ENCODE measurements around the gene PHLPP1. TPM values are rescaled to one million over a fixed set of nuclear protein-coding genes. Genes with fewer than 3 reads are reported as not detected.
A peak's percentile ranks its signal among the peaks of the same experiment; 100 is the strongest.

Gene PHLPP1
- total and polyA plus RNA-seq, 9 of the 15 experiments (the other 6 are each of a cell fraction or from before 2014, with no cell fraction given), result 0.56 to 9.0 (median 4.5) TPM

DNA sequence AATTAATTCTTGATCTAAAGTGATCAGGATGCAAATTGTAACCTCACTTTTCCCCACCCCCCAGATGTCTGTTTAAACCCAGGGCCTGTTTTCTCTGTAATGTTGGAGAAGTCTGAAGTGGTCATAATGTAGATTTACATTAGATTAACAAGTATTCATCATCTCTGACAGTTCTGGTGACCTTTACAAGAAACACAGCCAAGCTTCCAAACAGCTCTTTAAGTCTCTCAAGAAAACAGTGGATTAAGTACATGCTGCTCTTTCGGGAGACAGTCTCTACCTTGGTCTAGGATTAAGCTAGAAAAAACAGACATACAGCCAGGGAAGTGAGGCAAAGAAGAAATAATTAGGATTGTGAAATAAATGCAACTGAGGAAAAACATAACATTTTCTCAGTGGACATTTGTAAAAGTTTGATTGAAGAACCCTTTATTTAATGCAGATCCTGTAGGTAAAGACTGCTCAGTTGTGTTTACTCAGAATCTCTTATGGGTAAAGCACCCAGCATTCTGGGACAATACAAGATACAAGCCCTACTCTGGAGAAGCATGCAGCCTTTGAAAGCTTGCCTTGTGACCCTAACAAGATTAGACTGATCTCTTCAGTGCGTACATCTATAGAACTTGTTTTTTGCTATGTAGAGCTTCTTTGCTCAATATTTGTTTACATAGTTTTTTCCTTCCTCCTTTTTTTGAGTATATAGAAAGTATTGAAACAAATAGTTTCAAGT lies 203.9 kb downstream of the PHLPP1 start:
- ChIA-PET POLR2A (no interaction called here), CTCF (ENCODE audit: low intra/inter-chr PET ratio) (no interaction called here)
- FAIRE-seq, result no peak
- intact Hi-C loops (cut with micrococcal nuclease) (no loop called here), in situ Hi-C loops (cut with MboI) (no loop called here)
- no peak overlapping the region for H3K27ac ChIP-seq (ENCODE audit: extremely low read depth, low read depth, low read length)
- H3K4me3 ChIP-seq, result no peak overlapping the region
- H3K9me1 ChIP-seq (ENCODE audit: control insufficient read depth, insufficient read depth, low read length), result no peaks in the 10 kb centered on the region
- 52% methylated on average over 2 of the region's 2 CpGs for WGBS (ENCODE audit: insufficient coverage, low coverage, missing lambda C conversion rate)
- H3K27me3 ChIP-seq (ENCODE audit: control insufficient read depth in 2 of 2, insufficient read depth in 2 of 2, low read length in 2 of 2), result no peaks in the 10 kb centered on the region
- H4K20me1 ChIP-seq (replicated peaks; ENCODE audit: control insufficient read depth, insufficient read depth, low read length), result no peaks in the 10 kb centered on the region
- no TSS peak for BruUV-seq (replicated peaks)
- DNase-seq (ENCODE audit: extremely low read depth in 1 of 4, low spot score in 3 of 4), result no peak
- ATAC-seq, result no peak
- TF ChIP-seq ZNF263 (CRISPR knock-in tag; IDR thresholded peaks at IDR 0.05; ENCODE audit: borderline replicate concordance) (no peak), MEIS2 (IDR thresholded peaks at IDR 0.05; ENCODE audit: partially characterized antibody) (peak; percentile 59), NCOR1 (IDR thresholded peaks at IDR 0.05) (no peak), TBL1XR1 (IDR thresholded peaks at IDR 0.05; ENCODE audit: low read length in 2 of 2) (no peak)
- TF ChIP-seq, protein P1, sequence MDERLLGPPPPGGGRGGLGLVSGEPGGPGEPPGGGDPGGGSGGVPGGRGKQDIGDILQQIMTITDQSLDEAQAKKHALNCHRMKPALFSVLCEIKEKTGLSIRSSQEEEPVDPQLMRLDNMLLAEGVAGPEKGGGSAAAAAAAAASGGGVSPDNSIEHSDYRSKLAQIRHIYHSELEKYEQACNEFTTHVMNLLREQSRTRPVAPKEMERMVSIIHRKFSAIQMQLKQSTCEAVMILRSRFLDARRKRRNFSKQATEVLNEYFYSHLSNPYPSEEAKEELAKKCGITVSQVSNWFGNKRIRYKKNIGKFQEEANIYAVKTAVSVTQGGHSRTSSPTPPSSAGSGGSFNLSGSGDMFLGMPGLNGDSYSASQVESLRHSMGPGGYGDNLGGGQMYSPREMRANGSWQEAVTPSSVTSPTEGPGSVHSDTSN (CRISPR knock-in tag; IDR thresholded peaks at IDR 0.05; ENCODE audit: low read depth), result no peak
- TF ChIP-seq, protein P1 (tag; conservative IDR thresholded peaks at IDR 0.05; ENCODE audit: low read depth), result peak; percentile 76
- TF ChIP-seq, protein P2, sequence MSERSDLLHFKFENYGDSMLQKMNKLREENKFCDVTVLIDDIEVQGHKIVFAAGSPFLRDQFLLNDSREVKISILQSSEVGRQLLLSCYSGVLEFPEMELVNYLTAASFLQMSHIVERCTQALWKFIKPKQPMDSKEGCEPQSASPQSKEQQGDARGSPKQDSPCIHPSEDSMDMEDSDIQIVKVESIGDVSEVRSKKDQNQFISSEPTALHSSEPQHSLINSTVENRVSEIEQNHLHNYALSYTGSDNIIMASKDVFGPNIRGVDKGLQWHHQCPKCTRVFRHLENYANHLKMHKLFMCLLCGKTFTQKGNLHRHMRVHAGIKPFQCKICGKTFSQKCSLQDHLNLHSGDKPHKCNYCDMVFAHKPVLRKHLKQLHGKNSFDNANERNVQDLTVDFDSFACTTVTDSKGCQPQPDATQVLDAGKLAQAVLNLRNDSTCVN (CRISPR knock-in tag; IDR thresholded peaks at IDR 0.05), result no peak
- H3K79me2 ChIP-seq (ENCODE audit: control insufficient read depth, insufficient read depth, low read length), result no peaks in the 10 kb centered on the region
- H3K4me1 ChIP-seq (replicated peaks in 1 of 2; ENCODE audit: control insufficient read depth in 2 of 2, insufficient read depth in 2 of 2, low read length in 2 of 2), result no peaks in the 10 kb centered on the region
- no peak overlapping the region for H3K9ac ChIP-seq (ENCODE audit: insufficient read depth in 1 of 2, low read depth in 2 of 2, low read length in 2 of 2)
- H3K36me3 ChIP-seq (ENCODE audit: control insufficient read depth, insufficient read depth, low read length), result no peaks in the 10 kb centered on the region
- no peaks in the 10 kb centered on the region for H3K9me3 ChIP-seq (replicated peaks; ENCODE audit: control insufficient read depth, insufficient read depth, low read depth, low read length)
- H2AFZ ChIP-seq (ENCODE audit: low read depth, low read length), result no peak overlapping the region
- H3K4me2 ChIP-seq (ENCODE audit: insufficient read depth, low read length), result no peak overlapping the region
